Measurements from ENCODE around the gene MRPS33.
"Not testable (repeated sequence)": the region's sequence is repeated elsewhere in the genome, so short reads cannot be mapped to it uniquely, and the experiment has no call there.

Gene MRPS33

DNA sequence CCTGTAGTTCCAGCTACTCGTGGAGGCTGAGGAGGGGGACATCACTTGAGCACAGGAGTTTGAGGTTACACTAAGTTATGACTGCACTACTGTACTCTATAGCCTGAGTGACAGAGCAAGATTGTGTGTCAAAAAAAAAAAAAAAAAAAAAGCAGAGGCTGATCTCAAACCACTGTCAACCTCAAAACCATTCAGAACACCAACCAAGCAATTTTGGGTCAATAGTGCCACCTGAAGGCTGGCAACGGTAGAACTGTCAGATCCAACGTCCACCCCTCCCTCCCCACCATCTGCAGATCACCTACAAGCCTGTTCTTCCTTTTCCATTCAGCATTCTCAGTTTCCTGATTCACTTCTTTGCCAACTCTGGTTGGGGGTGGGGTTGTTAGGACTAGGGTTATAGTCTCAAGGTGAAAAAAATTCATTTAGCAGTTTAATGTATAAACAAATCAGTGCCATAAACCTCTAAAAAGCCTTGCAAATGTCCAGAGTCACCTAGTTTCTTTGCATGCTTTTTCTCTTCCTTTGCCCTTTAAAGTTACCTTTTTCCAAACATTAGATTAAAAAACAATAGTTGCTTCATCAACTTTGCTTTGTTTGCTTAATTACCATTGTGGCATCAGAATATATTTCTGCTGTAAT is 2.6 kb downstream of the MRPS33 start:
- no peak for DNase-seq

DNA sequence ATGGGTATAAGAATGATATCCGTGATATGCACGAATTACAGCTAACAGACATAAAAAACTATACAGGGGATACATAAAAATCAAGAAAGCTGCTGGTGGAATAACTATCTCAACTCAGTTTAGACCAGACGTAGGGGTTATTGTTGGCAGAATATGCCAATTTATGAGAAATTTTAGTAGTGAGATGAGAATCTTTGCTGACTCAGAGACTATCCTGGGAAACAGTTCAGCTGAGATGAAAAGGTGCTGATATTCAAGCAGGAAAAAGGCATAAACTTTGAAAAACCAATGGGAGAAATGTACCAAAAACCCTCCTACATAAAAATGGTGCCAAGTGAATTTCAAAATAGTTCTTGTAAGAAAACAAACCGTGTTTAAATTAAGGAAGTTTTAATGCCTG is 3.3 kb downstream of the MRPS33 start:
- no peak for DNase-seq

DNA sequence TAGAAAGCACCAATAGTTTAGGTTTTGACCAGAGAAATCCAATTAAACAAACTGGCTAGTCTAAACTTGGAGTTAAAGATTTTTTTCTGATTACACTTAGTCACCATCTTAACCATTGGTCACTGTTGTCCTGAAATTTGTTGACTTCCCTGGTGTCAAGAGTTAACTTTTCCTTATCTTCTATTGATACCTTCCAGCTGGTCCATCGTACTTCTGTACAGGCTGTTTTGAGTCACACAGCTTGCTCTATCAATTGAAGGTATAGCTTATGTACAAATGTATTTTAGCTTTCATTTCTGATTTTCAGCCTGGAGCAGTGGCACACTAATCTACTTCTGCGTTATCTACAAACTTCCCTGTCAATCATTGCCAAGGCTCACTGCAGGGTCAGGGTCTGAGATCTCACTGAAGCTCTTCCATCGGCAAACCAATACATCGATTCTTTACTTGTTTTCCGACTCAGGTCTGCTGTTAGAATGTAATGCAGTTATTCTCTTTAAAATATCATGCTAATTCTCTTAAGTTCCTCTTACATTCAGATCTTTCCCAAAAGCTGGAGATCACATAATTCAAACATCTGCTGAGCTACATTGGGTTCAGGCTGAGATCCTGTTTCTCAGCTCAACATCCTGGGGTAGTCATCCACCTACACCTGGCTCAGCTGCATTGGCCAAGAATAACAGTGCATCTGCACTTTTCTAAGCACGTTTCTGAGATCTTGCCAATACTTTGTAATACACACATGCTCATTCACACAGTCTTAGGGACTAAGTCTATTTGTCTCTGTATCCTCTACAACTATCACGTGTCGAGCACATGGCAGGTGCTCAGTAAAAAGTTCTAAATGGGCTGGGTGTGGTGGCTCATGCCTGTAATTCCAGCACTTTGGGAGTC is 11.3 kb downstream of the MRPS33 start:
- no peak for DNase-seq

- DNase-seq = no peak
Measured at GRCh38 chr7:141001546-141001945, 13.2 kb downstream of the MRPS33 start.

DNA sequence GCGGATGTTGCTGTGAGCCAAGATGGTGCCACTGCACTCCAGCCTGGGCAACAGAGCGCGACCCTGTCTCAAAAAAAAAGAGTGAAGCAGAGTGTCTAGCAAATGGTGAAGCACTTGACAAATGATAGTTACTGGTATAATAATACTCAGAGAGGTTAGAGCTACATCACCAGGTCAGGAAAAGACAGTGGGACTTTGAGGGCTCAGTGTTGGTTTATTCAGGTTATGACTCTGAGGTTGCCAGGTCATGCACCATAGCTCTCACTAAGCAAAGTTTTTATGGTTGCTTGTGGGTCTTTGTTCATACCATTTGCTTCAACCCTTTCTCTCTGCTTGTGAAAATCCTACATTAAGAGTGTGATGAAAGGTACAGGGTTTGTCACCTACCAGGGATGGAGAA is 13.6 kb downstream of the MRPS33 start:
- DNase-seq = no peak

DNA sequence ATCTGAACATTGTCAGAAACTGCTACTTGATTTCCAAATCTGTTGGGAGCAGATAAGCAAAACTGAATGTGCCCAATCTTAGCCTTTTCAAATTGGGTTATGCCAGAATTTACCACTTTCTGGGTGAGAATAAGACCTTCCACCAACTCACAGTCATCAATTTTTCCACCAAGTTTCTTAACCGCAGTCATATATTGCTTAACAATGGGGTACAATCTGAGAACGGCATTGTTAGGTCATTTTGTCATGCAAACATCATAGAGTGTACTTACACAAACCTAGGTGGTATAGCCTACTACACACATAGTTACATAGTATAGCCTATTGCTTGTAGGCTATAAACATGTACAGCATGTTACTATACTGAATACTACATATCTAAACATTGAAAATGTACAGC is 16.0 kb downstream of the MRPS33 start:
- DNase-seq = no peak

GRCh38 chr7:140992422-140992821 is 22.3 kb downstream of the MRPS33 start:
- DNase-seq = no peak

DNA sequence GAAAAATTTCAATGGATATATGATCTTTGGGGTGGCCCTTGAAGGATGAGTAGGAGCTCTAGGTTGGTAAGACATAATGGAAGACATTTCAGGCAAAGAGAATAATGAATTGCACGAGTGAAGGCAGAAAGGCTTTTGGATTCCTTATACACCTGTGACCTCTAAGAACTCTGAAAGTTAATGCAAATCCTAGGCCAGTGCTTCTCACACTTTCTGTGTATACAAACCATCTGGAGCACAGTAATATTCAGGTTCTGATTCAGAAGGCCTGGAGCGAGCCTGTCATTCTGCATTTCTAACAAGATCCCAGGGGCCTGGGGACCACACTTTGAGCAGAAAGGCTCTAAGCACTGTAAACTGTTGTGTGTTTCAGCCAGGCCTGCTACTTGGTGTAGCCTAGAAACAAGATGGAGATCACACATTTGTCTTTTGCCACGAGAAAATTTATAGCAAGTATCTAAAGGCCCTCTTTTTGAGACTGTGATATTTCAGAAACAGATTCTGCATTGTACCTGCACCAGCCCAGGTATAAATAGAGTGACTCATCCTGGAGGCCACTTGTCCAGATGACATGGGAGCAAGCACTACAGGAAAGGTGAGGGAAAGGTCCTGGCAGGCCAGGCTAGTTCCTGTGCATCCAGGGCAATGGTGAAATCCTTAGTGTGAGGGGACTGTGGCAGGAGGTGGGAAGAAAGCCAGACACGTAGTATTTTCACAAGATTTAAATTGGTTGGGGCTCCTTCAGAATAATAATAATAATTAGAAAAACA is 24.4 kb downstream of the MRPS33 start:
- DNase-seq = no peak

DNA sequence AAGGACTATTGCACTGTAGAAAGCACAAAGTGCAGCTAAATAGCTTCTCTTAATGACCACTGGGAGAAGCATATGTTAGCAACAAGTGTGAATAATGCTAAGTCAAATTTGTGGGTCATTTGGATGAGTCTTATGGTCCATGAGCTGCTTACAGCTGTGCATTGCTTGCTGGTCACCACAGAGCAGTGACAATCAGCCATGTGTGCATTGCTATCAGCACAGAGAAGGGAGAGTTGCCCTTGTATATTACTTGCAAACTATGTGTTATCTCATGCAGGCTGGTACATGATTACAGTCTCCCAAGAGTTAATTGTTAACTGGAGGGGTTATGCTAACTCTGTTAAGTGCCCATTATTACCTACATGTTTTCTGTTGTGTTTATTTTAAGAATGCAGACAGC is 25.7 kb downstream of the MRPS33 start:
- no peak for DNase-seq

DNA sequence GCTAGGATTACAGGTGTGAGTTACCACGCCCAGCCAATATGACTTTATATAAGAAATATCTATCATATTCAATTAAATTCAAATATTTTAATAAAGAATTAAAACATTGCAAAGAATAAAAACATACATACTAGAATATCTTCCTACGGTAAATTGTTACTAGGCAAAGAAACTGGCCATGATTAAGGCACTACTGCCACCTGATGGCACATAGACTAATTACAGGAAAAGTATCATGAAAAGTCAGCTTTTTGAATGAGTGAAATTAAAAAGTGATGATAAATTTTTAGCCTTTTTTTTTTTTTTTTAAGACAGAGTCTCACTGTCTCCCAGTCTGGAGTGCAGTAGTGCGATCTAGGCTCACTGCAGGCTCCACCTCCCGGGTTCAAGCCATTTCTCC is 30.9 kb downstream of the MRPS33 start:
- DNase-seq = no peak

GRCh38 chr7:140982508-140982907 is 32.2 kb downstream of the MRPS33 start:
- DNase-seq = no peak

GRCh38 chr7:140981951-140982350 is 32.8 kb downstream of the MRPS33 start:
- DNase-seq = no peak

DNA sequence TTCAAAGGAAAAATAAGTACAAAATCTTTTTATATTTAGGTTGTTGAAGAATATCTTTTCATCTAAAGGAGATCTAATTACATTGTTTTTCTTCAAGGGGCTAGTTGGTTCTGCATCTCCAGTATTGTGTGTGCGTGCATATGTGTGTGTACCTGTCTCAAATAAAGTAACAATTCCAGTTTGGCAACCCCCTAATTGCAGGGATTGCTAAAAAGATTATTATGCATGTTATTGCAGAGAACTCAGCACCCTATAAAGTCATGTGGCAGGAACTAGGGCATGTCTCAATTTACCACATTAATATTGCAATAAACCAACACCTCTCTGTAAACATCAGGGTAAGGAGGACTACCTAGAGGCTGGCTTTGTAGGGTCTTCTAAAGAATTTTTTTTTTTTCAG is 37.0 kb downstream of the MRPS33 start:
- DNase-seq = no peak

DNA sequence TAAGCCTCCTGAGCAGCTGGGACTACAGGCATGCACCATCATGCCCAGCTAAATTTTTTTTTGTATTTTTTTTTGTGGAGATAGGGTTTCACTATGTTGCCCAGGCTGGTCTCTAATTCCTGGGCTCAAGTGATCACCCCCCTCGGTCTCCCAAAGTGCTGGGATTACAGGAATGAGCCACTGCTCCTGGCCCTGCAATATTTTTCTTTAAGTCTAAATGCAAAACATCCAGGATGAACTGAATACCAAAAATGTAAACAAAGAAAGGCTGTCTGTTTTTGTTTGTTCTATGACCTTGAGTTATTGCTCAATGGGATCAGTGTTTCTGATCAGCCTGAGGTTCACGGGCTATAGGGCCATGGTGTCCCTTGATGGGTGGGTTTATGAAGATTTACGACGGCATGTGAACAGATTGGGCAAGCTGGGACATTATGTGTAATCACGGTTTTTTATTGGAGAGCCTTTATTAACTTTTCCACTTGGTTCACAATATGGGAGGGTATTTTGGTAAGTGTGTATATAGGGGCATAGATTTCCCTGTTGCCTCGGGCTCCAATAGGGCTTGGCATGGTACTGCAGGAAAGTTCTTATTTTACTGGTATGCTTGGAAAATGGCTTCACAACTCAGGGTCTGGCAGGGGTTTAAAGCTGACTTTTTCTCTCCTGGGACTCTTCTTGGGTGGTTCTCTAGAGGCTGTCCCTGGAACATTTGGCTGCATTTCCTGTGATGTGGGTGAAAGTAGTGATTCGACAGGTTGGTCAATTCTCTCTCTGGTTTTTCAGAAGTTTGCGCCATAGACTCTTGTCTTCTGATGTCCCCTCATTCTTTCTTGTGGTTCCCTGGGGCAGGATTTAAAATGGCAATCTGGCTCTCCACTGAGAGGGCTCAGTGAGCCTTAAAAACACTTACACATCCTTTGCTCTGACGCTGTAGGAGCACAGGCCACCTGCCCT is 41.6 kb downstream of the MRPS33 start:
- DNase-seq = no peak

DNA sequence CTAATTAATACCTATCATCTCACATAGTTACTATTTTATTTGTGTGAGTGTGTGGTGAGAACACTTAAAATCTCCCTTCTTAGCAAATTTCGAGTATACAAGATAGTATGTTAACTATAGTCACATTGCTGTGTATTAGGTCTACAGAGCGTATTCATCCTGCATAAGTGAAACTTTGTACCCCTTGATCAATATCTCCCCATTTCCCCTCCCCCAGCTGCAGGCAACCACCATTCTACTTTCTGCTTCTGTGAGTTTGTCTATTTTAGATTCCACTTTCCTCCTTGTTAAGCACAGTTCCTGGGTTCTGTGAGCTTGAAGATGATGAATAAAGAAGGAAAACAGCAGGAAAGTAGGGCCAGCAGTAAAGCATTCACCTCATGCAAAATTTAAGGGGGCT is 42.4 kb downstream of the MRPS33 start:
- DNase-seq = no peak

- DNase-seq = no peak
Measured at GRCh38 chr7:140967438-140967837, 47.3 kb downstream of the MRPS33 start.

DNA sequence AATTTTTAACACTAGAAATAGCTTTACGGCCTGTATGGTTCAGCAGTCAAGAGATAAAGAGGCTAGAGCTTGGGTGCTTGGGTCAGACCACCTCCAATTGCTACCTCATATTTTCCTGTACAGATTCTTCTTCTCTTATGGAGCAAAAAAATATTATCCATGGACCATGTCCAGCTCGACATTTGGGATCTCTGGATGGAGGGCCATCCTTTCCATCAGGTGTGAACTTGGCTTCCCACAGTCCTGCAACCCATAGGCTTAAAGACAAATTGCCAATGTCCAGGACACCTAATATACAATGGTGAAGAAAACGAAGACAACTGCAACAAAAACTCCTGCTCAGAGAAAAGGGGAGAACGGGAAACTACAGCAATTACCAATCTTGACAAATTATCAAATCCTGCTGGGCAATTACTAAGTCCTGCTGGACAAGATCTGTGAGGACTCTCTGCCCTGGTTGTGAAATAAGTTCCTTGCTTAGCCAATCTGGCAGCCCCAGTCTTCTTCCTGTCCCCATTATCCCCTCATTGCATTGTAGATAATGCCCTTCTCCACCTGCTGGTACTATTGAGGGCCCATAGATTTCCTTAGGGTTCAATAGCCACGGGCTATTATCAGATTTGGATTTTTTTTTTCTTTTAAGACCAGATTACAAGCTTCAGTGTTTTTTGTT is 48.1 kb downstream of the MRPS33 start:
- no peak for DNase-seq

DNA sequence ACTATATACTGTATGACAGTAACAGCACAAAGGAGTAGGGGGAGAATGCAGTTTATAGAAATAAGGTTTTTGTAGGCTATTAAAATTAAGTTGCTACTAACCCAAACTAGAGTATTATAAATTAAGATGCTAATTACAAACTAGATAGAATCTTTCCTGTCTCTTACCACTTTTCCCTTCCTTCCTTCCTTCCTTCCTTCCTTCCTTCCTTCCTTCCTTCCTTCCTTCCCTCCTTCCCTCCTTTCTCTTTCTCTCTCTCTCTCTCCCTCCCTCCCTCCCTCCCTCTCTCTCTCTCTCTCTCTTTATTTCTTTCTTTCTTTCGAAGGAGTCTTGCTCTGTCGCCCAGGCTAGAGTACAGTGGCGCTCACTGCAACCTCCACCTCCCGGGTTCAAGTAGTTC is 53.6 kb downstream of the MRPS33 start:
- DNase-seq = no peak

DNA sequence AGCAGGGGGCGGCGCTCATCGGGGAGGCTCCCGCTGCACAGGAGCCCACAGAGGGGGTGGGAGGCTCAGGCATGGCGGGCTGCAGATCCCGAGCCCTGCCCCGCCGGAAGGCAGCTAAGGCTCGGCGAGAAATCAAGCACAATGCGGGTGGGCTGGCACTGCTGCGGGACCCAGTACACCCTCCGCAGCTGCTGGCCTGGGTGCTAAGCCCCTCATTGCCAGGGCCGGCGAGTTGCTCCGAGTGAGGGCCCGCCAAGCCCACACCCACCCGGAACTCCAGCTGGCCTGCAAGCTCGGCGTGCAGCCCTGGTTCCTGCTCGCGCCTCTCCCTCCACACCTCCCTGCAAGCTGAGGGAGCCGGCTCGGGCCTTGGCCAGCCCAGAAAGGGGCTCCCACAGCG is 57.8 kb downstream of the MRPS33 start:
- DNase-seq = not testable (repeated sequence)

Data from activated gamma-delta T cell (primary cell).